H4 (cell line): ENCODE data around the gene LENG8. TPM values are rescaled to one million over a fixed set of nuclear protein-coding genes. Genes with fewer than 3 reads are reported as not detected.
"Not testable (repeated sequence)": the region's sequence is repeated elsewhere in the genome, so short reads cannot be mapped to it uniquely, and the experiment has no call there.

ENCODE experiments used
- DNase-seq: peaks from one replicate; pipeline ENCODE4 v3.0.0-alpha.2; 2015; ENCODE audit warnings: low spot score
- total RNA-seq: library from RNA; depleted of rRNA; stranded (reverse); fragments of >200 nt; shearing (Covaris generic); gene quantifications from 2 replicates; pipeline ENCODE4 v1.2.3, GENCODE V29; 2014

The LENG8 gene
- total RNA-seq, 1 experiment from 2014 or later = 4.6 TPM

- peak; percentile 14 for DNase-seq
Measured at GRCh38 chr19:54460230-54461005, 11.4 kb downstream of the LENG8 start.

GRCh38 chr19:54461210-54461609 is 12.2 kb downstream of the LENG8 start:
- peak; percentile 8 for DNase-seq

- peak; percentile 18 for DNase-seq
Measured at GRCh38 chr19:54461613-54462012, 12.6 kb downstream of the LENG8 start.

- DNase-seq = peak; percentile 24
Measured at GRCh38 chr19:54462047-54462654, 13.2 kb downstream of the LENG8 start.

GRCh38 chr19:54462655-54463530 is 13.9 kb downstream of the LENG8 start:
- DNase-seq = peak; percentile 22

GRCh38 chr19:54463531-54464043 is 14.6 kb downstream of the LENG8 start, which contains the start of gene LENG9:
TSS of gene LENG9 (minus strand) at chr19:54463778. CDS start at chr19:54463526, 252 bp downstream.
- peak; percentile 97 for DNase-seq

- peak; percentile 94 for DNase-seq
Measured at GRCh38 chr19:54464044-54464629, 15.1 kb downstream of the LENG8 start.

- DNase-seq = peak; percentile 94
Measured at GRCh38 chr19:54464630-54465425, 15.8 kb downstream of the LENG8 start.

GRCh38 chr19:54465426-54466109 is 16.6 kb downstream of the LENG8 start:
- DNase-seq = peak; percentile 17

GRCh38 chr19:54466110-54466480 is 17.1 kb downstream of the LENG8 start:
- DNase-seq = not testable (repeated sequence)

- peak; percentile 22 for DNase-seq
Measured at GRCh38 chr19:54469496-54469934, 20.5 kb downstream of the LENG8 start.

GRCh38 chr19:54470276-54470887 is 21.4 kb downstream of the LENG8 start:
- DNase-seq = no peak

- DNase-seq = no peak
Measured at GRCh38 chr19:54470991-54471782, 22.2 kb downstream of the LENG8 start.

- peak; percentile 84 for DNase-seq
Measured at GRCh38 chr19:54473071-54473891, 24.3 kb downstream of the LENG8 start, which contains the start of gene CDC42EP5. TSS of gene CDC42EP5 (minus strand) at chr19:54473296. CDS start at chr19:54465547, 7,749 bp downstream.

GRCh38 chr19:54473892-54474372 is 24.9 kb downstream of the LENG8 start:
- no peak for DNase-seq

GRCh38 chr19:54475706-54476105 is 26.7 kb downstream of the LENG8 start:
- no peak for DNase-seq

GRCh38 chr19:54477650-54478049 is 28.7 kb downstream of the LENG8 start:
- DNase-seq = no peak
